ENCODE results near the gene PKIB. TPM values are rescaled to one million over a fixed set of nuclear protein-coding genes. Genes with fewer than 3 reads are reported as not detected.

Gene PKIB
- total RNA-seq, 4 donors from 2014 or later = 4.1 to 119 (median 41.9) TPM

DNA sequence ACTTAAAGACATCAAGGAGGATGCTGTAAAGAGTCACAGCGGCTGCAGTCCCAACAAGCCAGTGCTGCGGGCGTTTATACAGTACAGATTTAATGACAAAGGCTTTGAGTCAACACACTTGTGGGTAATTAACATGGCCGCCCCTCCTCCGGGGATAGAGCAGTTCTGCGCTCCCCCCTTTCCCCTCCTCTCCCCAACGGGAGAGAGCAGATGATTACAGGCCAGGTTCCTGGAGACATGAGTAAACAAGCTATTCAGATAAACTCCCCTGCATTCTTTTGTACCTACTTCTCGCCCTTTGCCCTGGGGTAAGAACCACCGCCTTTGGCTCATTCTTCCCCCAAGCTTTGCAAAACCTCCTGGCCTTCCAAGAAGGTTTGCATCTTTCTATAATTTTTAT lies 145.7 kb downstream of the PKIB start:
- no peak for TF ChIP-seq POLR2A (IDR thresholded peaks at IDR 0.05)
- TF ChIP-seq, protein P1, sequence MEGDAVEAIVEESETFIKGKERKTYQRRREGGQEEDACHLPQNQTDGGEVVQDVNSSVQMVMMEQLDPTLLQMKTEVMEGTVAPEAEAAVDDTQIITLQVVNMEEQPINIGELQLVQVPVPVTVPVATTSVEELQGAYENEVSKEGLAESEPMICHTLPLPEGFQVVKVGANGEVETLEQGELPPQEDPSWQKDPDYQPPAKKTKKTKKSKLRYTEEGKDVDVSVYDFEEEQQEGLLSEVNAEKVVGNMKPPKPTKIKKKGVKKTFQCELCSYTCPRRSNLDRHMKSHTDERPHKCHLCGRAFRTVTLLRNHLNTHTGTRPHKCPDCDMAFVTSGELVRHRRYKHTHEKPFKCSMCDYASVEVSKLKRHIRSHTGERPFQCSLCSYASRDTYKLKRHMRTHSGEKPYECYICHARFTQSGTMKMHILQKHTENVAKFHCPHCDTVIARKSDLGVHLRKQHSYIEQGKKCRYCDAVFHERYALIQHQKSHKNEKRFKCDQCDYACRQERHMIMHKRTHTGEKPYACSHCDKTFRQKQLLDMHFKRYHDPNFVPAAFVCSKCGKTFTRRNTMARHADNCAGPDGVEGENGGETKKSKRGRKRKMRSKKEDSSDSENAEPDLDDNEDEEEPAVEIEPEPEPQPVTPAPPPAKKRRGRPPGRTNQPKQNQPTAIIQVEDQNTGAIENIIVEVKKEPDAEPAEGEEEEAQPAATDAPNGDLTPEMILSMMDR (IDR thresholded peaks at IDR 0.05) = no peak
- H3K4me1 ChIP-seq = peaks cover 0 to 2% (median 0%) of the 10 kb centered on the region in 4 donors
- H3K4me3 ChIP-seq = no peak overlapping the region
- no peak overlapping the region for H3K27ac ChIP-seq
- H3K9me3 ChIP-seq = no peaks in the 10 kb centered on the region
- H3K36me3 ChIP-seq = no peaks in the 10 kb centered on the region
- no peaks in the 10 kb centered on the region for H3K27me3 ChIP-seq
- DNase-seq = peak in 1 of 3 donors; percentile 49

DNA sequence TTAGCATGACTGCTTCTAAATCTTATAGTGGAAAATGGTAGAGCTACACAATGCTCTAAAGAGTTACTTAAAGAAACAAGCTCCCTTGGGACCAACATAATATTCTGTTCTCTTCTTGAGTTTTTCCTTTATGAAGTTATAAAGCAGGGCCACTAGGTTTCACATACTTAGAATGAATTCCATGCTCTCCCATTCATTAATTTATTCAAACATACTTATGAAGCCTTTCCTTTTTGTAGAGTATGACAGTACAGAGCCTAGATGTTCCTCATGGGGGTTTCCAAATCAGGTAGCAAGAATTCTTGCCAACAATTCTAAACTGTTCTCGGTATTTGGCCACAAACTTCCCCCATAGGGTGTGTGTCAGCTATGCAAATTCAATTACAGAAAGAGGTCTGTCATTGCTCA lies 148.7 kb downstream of the PKIB start:
- Histone ChIP-seq H3K4me1 (no peaks in the 10 kb centered on the region), H3K9me3 (no peaks in the 10 kb centered on the region), H3K4me3 (no peak overlapping the region), H3K27me3 (no peaks in the 10 kb centered on the region), H3K27ac (no peak overlapping the region), H3K36me3 (no peaks in the 10 kb centered on the region)
- TF ChIP-seq, protein P1 (IDR thresholded peaks at IDR 0.05) = no peak
- no peak for TF ChIP-seq POLR2A (IDR thresholded peaks at IDR 0.05)
- no peak for DNase-seq

DNA sequence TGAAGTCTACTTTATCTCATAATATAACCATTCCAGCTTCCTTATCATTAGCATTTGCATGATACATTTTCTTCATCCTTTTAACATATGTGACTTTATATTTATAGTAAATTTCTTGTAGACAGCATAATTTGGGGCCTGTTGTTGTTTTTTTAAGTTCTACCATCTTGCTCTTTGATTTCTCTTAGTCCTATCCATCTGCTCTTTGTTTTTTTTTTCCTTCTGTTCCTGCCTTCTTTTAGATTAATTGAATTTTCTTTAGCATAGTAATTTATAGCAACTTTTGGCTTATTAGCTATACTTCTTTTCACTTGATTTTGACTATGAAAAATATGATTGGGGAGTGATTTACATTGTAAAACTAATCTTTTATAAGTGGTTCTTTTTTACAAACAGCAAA lies 150.1 kb downstream of the PKIB start:
- Histone ChIP-seq H3K4me1 (no peaks in the 10 kb centered on the region), H3K27me3 (no peaks in the 10 kb centered on the region), H3K27ac (no peak overlapping the region), H3K36me3 (no peaks in the 10 kb centered on the region), H3K9me3 (no peaks in the 10 kb centered on the region), H3K4me3 (no peak overlapping the region)
- no peak for DNase-seq
- no peak for TF ChIP-seq POLR2A (IDR thresholded peaks at IDR 0.05)
- TF ChIP-seq, protein P1 (IDR thresholded peaks at IDR 0.05) = no peak

DNA sequence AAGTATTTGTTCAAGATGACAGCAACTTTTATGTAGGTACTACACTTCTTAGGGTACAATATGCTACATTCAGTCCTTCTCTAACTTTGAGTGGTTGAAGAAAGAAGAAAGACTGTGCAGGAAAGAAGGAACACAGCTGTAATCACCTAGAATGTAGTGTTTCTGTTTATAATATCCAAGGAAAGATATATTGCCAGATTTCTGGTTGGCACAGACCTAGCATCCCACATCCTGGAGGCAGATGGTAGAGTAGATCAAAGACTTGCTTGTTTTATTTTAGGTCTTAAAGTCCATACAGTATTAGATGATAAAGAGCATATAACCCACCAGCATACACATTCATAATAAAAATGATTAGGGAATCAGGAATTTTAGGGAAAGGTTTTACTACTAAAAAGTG lies 156.1 kb downstream of the PKIB start:
- Histone ChIP-seq H3K27ac (no peak overlapping the region), H3K9me3 (no peaks in the 10 kb centered on the region), H3K4me1 (peaks cover 0 to 7% (median 0%) of the 10 kb centered on the region in 4 donors), H3K4me3 (no peak overlapping the region), H3K36me3 (no peaks in the 10 kb centered on the region), H3K27me3 (no peaks in the 10 kb centered on the region)
- no peak for TF ChIP-seq POLR2A (IDR thresholded peaks at IDR 0.05)
- TF ChIP-seq, protein P1 (IDR thresholded peaks at IDR 0.05) = no peak
- DNase-seq = no peak

DNA sequence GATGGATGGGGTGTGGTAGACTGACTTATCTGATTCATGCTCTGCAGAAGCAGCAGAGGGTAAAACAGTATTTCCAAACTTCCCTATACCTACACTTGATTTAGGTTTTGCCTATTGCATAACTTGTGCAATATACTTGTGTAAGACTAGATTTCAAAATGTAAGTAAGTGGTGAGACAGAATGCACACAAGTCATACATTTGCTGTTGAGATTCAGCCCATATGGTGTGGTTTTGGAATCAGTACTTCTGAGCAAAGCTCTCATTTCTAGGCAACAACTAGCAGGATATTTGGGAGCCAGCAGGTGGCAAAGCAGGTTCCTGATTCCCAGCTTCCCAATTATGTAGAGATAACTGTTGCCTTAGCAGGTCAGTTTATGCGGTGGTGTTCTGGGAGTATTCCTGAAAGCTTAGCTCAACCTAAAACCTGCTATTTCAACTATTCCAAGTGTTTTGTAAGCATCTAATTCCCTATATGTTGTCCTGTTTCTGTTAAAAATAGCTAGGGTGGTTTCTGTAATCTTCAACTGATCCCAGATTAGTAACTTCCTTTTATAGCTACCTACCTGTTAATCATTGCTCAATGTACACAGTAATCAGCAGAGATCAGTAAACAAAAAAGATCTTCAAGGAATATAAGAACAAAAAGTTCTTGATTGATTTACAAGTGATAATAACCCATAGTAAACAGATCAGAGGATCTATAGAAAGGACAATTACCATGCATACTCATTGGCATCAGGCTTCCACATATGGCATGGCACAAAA lies 160.8 kb downstream of the PKIB start:
- Histone ChIP-seq H3K27ac (peak overlapping the region in 2 of 4 donors; percentile 67 to 76), H3K4me1 (peaks cover 0 to 21% (median 0%) of the 10 kb centered on the region in 4 donors), H3K4me3 (no peak overlapping the region), H3K9me3 (no peaks in the 10 kb centered on the region), H3K36me3 (no peaks in the 10 kb centered on the region), H3K27me3 (no peaks in the 10 kb centered on the region)
- DNase-seq = no peak
- peak in 1 of 2 donors; percentile 51 for TF ChIP-seq POLR2A (IDR thresholded peaks at IDR 0.05)
- TF ChIP-seq, protein P1 (IDR thresholded peaks at IDR 0.05) = peak in 2 of 6 experiments; percentile 36 to 48

Measured in Peyer's patch (tissue), 4 donors.